NCI-H2196 (cell line): Measurements from ENCODE around the gene ARHGAP22.

Experiments
- DNase-seq: peaks from one replicate; lab custom pipeline; 2025; ENCODE audit not compliant: unreplicated experiment; lab: John Stamatoyannopoulos, UW

Gene ARHGAP22

GRCh38 chr10:48634198-48634983, 29.5 kb upstream of the ARHGAP22 start:
- DNase-seq: no peak

DNA sequence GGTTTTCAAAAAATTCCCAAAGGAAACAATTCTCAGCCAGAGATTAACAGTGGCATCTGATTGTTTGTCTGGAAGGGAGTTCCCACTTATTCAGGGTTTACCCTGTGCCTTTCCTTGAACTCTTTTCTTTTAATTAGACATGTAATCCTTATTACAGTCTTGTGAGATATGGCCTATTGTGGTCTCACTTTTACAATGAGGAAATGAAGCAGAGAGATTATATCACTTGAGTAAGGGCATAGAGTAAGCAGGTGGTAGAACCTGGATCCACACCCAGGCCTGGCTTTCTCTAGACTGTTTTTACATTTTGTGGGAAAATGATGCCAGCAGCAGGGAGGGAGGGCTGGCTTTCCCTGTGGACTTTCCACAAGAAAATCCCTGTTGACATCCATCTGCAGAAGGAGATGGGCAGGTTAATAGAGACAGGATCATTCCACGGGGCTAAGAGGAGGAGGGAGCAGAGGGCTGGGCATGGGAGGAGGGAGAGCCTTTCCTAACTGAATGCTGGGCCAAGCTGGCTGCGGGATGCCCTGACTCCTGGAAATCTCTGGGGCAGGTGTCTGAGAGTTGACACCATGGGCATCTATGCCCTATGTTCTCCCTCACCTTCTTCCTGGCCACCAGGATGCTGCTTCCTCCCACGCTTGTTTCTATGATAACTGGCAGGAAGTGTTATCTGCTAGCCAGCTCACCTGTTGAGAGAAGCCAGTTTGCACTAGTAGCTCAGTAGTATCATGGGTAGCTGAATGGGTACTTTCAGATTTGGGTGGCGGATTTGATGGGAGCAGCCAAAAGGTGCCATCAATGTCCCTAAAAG, 28.7 kb upstream of the ARHGAP22 start:
- no peak for DNase-seq

- no peak for DNase-seq
These were observed 27.3 kb upstream of the ARHGAP22 start for GRCh38 chr10:48632166-48632565.

GRCh38 chr10:48627984-48628609, 23.2 kb upstream of the ARHGAP22 start:
- no peak for DNase-seq

- no peak for DNase-seq
These were observed 22.3 kb upstream of the ARHGAP22 start for GRCh38 chr10:48626986-48627731.

DNA sequence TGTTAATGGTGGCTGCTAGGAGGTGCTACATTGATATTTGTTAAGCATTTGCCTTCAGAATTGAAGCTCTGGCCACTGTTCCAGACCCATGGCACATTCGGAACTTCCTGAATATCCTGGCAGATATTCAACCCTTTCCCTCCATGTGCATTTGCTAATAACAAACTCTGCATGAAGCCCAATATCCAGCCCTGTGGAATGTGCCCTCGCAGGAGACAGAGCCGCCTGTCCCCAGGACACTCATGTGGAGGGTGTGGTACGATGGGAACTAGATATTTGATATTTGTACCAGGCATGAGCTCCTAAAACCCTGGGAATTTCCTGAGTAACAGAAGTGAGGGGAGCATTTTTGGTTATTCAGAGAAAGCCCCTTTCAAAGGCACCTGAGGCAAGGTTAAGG, 21.6 kb upstream of the ARHGAP22 start:
- DNase-seq: no peak

DNA sequence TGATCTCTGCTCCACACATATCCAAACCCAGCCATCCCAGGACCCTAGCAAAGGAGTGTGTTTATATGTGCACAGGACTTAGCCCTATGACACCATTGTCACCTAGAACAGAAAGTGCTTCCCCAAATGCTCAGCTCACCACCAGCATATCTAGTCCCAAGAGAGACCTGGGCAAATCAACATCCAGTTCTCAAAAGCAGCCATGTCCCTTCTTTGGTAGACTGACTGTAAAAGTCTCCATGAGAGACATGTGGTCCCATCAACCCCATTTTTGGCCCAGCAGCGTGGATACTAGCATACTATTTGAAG, 20.9 kb upstream of the ARHGAP22 start:
- no peak for DNase-seq

DNA sequence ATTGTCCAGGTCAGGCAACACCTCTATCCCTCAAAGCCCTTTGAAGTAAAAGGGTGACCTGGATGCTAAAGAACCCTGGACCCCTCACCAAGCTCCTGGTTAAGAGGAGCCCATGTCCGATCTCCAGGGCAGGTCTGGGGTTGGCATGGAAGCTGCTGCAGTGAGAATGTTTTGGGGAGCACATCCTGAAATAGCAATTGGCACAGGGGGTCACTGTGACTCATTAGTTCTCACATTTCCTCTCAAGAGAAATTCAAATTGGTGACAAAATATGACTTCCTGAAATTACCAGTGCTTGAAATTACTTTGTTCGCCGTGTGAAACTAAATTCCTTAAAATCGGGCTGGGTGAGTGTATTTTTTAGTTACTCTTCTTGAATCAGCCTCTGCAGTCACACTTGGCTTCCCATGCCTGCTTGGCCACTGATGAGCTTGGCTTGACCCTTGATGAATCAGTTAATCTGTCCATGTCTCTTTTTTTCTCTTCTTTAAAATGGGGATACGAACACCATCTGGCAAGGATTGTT, 18.8 kb upstream of the ARHGAP22 start:
- DNase-seq: no peak

DNA sequence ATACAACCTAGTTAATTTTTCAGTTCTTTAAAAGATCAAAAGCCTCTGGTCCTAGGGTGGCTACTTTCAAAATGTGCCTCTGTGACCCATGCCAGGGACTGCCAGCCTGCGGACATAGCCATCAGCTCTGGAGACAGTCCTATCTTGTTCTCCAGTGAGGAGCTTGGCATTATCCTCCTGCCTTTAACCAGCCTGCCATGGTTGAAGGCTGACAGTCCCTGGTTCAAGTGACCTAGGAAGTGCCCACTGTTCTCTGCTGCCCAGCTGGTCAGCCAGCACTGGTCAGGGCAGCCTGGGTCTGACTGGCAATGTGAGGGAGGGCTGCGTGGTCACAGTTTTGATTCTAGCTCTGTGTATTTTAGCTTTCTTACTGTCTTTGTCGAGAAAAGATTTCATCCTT, 18.1 kb upstream of the ARHGAP22 start:
- DNase-seq: no peak

- DNase-seq: no peak
These were observed 15.8 kb upstream of the ARHGAP22 start for GRCh38 chr10:48620719-48621118.

DNA sequence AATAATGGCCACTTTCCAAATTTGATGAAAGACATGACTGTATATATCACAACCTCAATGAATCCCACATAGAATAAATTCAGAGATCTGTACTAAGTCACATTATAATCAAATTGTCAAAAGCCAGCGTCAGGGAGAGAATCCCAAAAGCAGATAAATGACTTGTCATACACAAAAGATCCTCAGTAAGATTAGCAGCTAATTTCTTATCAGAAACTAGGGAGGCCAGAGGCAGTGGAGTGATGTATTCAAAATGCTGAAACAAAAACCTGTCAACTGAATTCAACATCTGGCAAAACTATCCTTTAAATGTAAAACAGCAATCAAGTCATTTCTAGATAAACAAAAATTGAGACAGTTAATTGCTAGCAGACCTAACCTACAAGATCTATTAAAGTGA, 11.6 kb upstream of the ARHGAP22 start:
- DNase-seq: no peak

GRCh38 chr10:48614481-48615390, 9.9 kb upstream of the ARHGAP22 start:
- no peak for DNase-seq

DNA sequence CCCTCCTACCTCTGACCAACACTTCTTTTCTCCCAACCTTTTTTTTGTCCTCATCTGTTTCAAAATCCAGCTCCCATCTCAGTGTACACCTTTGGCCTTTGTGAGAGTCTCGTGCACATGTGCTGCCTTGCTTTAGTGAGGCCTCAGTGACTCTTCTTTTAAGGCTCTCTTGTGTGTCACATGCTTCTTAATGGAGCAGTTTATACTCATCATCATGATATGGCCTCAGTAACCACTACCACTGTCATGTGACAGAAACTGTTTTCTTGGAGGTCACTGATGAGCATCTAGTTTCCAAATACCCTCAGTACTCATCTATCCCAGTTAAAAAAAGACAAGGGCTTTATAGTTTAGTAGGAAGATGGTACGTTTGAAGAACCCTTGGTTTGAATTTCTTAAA, 8.1 kb upstream of the ARHGAP22 start:
- DNase-seq: no peak

DNA sequence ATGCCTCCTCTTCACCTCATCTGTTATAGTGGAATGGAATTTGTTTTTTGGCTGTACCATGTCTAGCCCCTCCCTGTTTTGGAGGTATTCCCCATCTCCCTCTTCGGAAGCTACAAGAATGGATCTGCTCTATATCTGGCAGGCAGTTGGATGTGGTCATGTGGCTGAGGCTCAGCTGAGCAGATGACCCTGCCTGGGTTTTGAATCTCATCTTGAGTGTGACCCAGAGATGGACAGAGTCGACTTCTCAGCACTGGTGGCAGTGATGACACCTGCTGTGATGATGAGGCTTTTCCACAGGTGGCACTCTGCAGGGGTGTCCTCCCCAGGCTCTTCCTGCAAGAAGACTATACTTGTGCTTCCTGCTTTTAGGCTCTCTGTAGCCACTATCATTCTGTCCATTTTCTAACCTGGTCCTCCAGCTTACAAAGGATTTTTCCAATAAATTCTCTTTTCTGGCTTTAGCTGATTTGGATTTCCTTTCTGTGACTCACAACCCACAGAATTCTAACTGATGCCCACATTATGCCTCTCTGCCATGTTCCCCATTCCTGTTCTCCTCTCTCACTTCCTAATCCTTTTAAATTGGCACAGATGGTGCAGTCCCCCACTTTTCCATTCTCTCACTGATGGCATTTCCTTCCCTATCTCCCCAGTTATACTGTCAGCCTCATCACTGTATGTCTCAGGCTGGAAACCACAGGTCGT, 7.5 kb upstream of the ARHGAP22 start:
- DNase-seq: no peak

- DNase-seq: no peak
These were observed 6.3 kb upstream of the ARHGAP22 start for GRCh38 chr10:48611133-48611532.

GRCh38 chr10:48610585-48611093, 5.8 kb upstream of the ARHGAP22 start:
- DNase-seq: no peak

DNA sequence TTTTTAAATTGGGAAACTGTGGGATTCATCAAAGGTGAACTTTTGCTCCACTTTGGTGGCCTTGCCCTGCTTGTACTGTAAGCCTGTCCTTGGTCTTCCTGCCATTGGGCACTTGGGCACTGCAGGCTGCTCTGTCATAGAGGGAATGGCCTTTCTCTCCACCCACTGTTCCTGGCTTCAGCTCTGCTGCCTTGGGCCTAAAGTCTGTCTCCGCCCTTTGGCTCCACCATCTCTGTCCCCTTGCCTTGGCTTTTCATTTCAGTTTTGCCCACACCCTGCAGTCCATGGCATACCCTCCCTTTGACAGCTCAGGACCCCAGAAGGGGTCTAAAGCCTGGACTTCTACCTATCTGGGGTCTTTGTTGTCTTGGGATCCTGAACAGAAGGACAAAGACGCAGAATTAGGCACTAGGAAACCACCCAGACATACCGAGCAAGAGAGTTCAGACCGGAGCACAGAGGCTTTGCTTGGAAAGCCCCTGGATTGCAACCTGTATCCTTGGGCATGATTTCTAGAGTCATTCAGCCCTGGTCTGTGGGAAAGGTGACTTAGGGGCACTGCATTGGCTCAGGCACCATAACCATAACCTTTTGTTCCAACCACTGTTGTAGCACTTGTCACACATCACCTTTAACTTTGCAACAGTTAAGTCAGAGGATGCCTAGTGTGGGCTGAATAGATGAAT, 5.2 kb upstream of the ARHGAP22 start:
- DNase-seq: no peak

DNA sequence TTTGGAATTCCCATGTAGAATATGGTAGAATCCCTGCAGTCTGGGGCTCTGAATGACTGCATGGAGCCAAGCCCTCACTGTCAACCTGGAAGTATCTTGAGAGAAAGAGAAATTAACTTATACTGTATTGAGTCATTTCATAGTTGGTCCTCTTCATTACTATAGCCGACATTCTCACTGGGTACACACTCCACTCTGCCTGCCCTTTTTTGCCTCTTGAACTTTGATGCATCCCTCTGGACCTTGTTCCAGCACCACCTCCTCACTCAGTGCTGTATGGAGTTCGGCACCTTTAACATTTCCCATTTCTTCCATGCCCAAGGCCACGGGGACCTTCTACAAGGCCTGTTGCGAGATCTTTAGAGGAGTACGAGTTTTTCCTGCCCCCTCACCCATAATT, 4.6 kb upstream of the ARHGAP22 start:
- DNase-seq: no peak

- no peak for DNase-seq
These were observed 4.1 kb upstream of the ARHGAP22 start for GRCh38 chr10:48608976-48609375.
